Measurements from ENCODE around the gene SOWAHC. TPM values are rescaled to one million over a fixed set of nuclear protein-coding genes. Genes with fewer than 3 reads are reported as not detected.

SOWAHC gene
- total and polyA plus RNA-seq, 4 donors = 5.2 to 15.2 (median 9.2) TPM

GRCh38 chr2:109609352-109610024 is 4.7 kb upstream of the SOWAHC start:
- Histone ChIP-seq H3K9me3 (ENCODE audit: control insufficient read depth in 4 of 4, insufficient read depth in 3 of 4, low read length in 3 of 4) (peaks cover 0 to 2% (median 0%) of the 10 kb centered on the region in 4 donors), H3K27ac (ENCODE audit: low read depth in 1 of 2, low read length in 1 of 2) (no peak overlapping the region), H3K27me3 (ENCODE audit: control insufficient read depth in 3 of 3, insufficient read depth in 3 of 3, low read length in 2 of 3) (no peaks in the 10 kb centered on the region), H3K4me1 (ENCODE audit: control insufficient read depth in 5 of 5, insufficient read depth in 5 of 5, low read length in 5 of 5) (peaks cover 6 to 19% (median 9%) of the 10 kb centered on the region in 5 donors), H3K4me3 (no peak overlapping the region), H3K36me3 (ENCODE audit: control insufficient read depth in 4 of 4, insufficient read depth in 4 of 4, low read length in 4 of 4) (peaks cover 0 to 4% (median under 1%) of the 10 kb centered on the region in 4 donors), H3K9ac (ENCODE audit: insufficient read depth in 1 of 2, low read length in 2 of 2) (no peak overlapping the region)
- 40 to 43% methylated on average over 8 of the region's 8 CpGs for WGBS, 2 donors
- no peak for TF ChIP-seq CTCF (IDR thresholded peaks at IDR 0.05; ENCODE audit: control extremely low read depth, extremely low read depth)
- DNase-seq (peak in 2 of 3 donors; percentile 20 to 32), ATAC-seq (ENCODE audit: insufficient read depth, low FRiP score) (no peak)

- Histone ChIP-seq H3K4me3 (no peak overlapping the region), H3K9me3 (ENCODE audit: control insufficient read depth in 4 of 4, insufficient read depth in 3 of 4, low read length in 3 of 4) (peaks cover 0 to 2% (median 0%) of the 10 kb centered on the region in 4 donors), H3K4me1 (ENCODE audit: control insufficient read depth in 5 of 5, insufficient read depth in 5 of 5, low read length in 5 of 5) (peaks cover 6 to 30% (median 10%) of the 10 kb centered on the region in 5 donors), H3K27me3 (ENCODE audit: control insufficient read depth in 3 of 3, insufficient read depth in 3 of 3, low read length in 2 of 3) (no peaks in the 10 kb centered on the region), H3K27ac (ENCODE audit: low read depth in 1 of 2, low read length in 1 of 2) (no peak overlapping the region), H3K9ac (ENCODE audit: insufficient read depth in 1 of 2, low read length in 2 of 2) (no peak overlapping the region), H3K36me3 (ENCODE audit: control insufficient read depth in 4 of 4, insufficient read depth in 4 of 4, low read length in 4 of 4) (no peaks in the 10 kb centered on the region)
- peak in 2 of 3 donors; percentile 82 to 86 for DNase-seq
- no peak for TF ChIP-seq CTCF (IDR thresholded peaks at IDR 0.05; ENCODE audit: control extremely low read depth, extremely low read depth)
- ATAC-seq (ENCODE audit: insufficient read depth, low FRiP score) = no peak
- WGBS, 2 donors = 86 to 87% methylated on average over 5 of the region's 5 CpGs
These were observed 2.6 kb upstream of the SOWAHC start for GRCh38 chr2:109611467-109612095.

GRCh38 chr2:109613081-109613921 is 863 bp upstream of the SOWAHC start:
- H3K9me3 ChIP-seq (ENCODE audit: control insufficient read depth in 4 of 4, insufficient read depth in 3 of 4, low read length in 3 of 4) = peaks cover 0 to 2% (median 0%) of the 10 kb centered on the region in 4 donors
- ATAC-seq (ENCODE audit: insufficient read depth, low FRiP score) (peak; percentile 23), DNase-seq (peak; percentile 69 to 83 (median 80))
- peaks cover 3 to 33% (median 11%) of the 10 kb centered on the region in 5 donors for H3K4me1 ChIP-seq (ENCODE audit: control insufficient read depth in 5 of 5, insufficient read depth in 5 of 5, low read length in 5 of 5)
- H3K9ac ChIP-seq (ENCODE audit: insufficient read depth in 1 of 2, low read length in 2 of 2) = peak overlapping the region; percentile 93 to 95
- peak overlapping the region; percentile 69 for H3K4me3 ChIP-seq
- WGBS, 2 donors = 1% methylated on average over 52 to 82 of the region's 82 CpGs
- H3K36me3 ChIP-seq (ENCODE audit: control insufficient read depth in 4 of 4, insufficient read depth in 4 of 4, low read length in 4 of 4) = no peaks in the 10 kb centered on the region
- no peaks in the 10 kb centered on the region for H3K27me3 ChIP-seq (ENCODE audit: control insufficient read depth in 3 of 3, insufficient read depth in 3 of 3, low read length in 2 of 3)
- H3K27ac ChIP-seq (ENCODE audit: low read depth in 1 of 2, low read length in 1 of 2) = peak overlapping the region; percentile 99 to 100
- no peak for TF ChIP-seq CTCF (IDR thresholded peaks at IDR 0.05; ENCODE audit: control extremely low read depth, extremely low read depth)
